Neural progenitor cell (in vitro differentiated cells): ENCODE measurements around the gene GABRB2. TPM values are rescaled to one million over a fixed set of nuclear protein-coding genes. Genes with fewer than 3 reads are reported as not detected.

ENCODE experiments used
- DNase-seq: peaks from one replicate; pipeline ENCODE4 v3.0.0-alpha.2; 2016; ENCODE audit warnings: low spot score
- H2AFZ ChIP-seq: fragments of 200-600 bp; sonication (generic); replicated peaks from 2 replicates; pipeline ENCODE4 v1.6.1; 2016; ENCODE audit warnings: antibody characterized with exemption
- H3F3A ChIP-seq: fragments of 200-600 bp; sonication (generic); 2 replicates; pipeline ENCODE4 v1.6.1; 2016; ENCODE audit warnings: antibody characterized with exemption, low read depth
- H3K27ac ChIP-seq: fragments of 200-600 bp; sonication (generic); 2 replicates; pipeline ENCODE4 v1.5.1; 2016; ENCODE audit warnings: mild to moderate bottlenecking
- H3K27me3 ChIP-seq: fragments of 200-600 bp; sonication (generic); 2 replicates; pipeline ENCODE4 v1.6.1; 2016; ENCODE audit warnings: mild to moderate bottlenecking, moderate library complexity
- H3K36me3 ChIP-seq: fragments of 200-600 bp; sonication (generic); 2 replicates; pipeline ENCODE4 v1.5.1; 2016
- H3K4me1 ChIP-seq: fragments of 200-600 bp; sonication (generic); 2 replicates; pipeline ENCODE4 v1.6.1; 2016; ENCODE audit warnings: mixed run types
- H3K4me2 ChIP-seq: fragments of 200-600 bp; sonication (generic); 2 replicates; pipeline ENCODE4 v1.6.1; 2016
- H3K4me3 ChIP-seq: fragments of 200-600 bp; sonication (generic); 2 replicates; pipeline ENCODE4 v1.5.1; 2016
- H3K79me2 ChIP-seq: fragments of 200-600 bp; sonication (generic); 2 replicates; pipeline ENCODE4 v1.6.1; 2016; ENCODE audit warnings: low read depth
- H3K9ac ChIP-seq: fragments of 200-600 bp; sonication (generic); 2 replicates; pipeline ENCODE4 v1.6.1; 2016
- H3K9me3 ChIP-seq: fragments of 200-600 bp; sonication (generic); 2 replicates; pipeline ENCODE4 v1.5.1; 2016; ENCODE audit warnings: low read depth
- H4K20me1 ChIP-seq: fragments of 200-600 bp; sonication (generic); 2 replicates; pipeline ENCODE4 v1.6.1; 2016; ENCODE audit warnings: low read depth
- H3K27ac Mint-ChIP-seq: 3 replicates; pipeline ENCODE4 v1.8.0; 2021; ENCODE audit warnings: mixed read lengths
- H3K27me3 Mint-ChIP-seq: 2 replicates; pipeline ENCODE4 v1.8.0; 2022; ENCODE audit warnings: low read depth, mild to moderate bottlenecking, inconsistent platforms, moderate library complexity, mixed read lengths; ENCODE audit not compliant: insufficient read depth
- H3K36me3 Mint-ChIP-seq: 3 replicates; pipeline ENCODE4 v1.8.0; 2021; ENCODE audit warnings: mixed read lengths
- H3K4me1 Mint-ChIP-seq: 3 replicates; pipeline ENCODE4 v1.8.0; 2021; ENCODE audit warnings: mixed read lengths
- H3K4me3 Mint-ChIP-seq: 3 replicates; pipeline ENCODE4 v1.8.0; 2021; ENCODE audit warnings: mild to moderate bottlenecking, moderate library complexity, mixed read lengths
- H3K9me3 Mint-ChIP-seq: 3 replicates; pipeline ENCODE4 v1.8.0; 2020; ENCODE audit warnings: mixed read lengths
- CTCF ChIP-seq: fragments of 200-600 bp; sonication (generic); IDR thresholded peaks from 2 replicates; pipeline ENCODE4 v1.5.1; 2017; ENCODE audit warnings: antibody characterized with exemption, mild to moderate bottlenecking
- EZH2 ChIP-seq: fragments of 200-600 bp; sonication (generic); IDR thresholded peaks from 2 replicates; pipeline ENCODE4 v1.6.1; 2017; ENCODE audit warnings: antibody characterized with exemption, mild to moderate bottlenecking, moderate library complexity
- EZH2phosphoT487 ChIP-seq: fragments of 200-600 bp; sonication (generic); IDR thresholded peaks from 2 replicates; pipeline ENCODE4 v1.6.1; 2017; ENCODE audit warnings: antibody characterized with exemption
- total RNA-seq: library from RNA; depleted of rRNA; stranded (reverse); fragments of >200 nt; gene quantifications from 2 replicates; pipeline ENCODE4 v1.2.3, GENCODE V29; 2015; ENCODE audit warnings: low replicate concordance

The GABRB2 gene
- total RNA-seq, 1 donor from 2014 or later: 0.58 TPM

GRCh38 chr5:161288071-161288470 lies 258.5 kb downstream of the GABRB2 start:
- no peaks in the 10 kb centered on the region for H3K9me3 ChIP-seq
- Mint-ChIP-seq H3K9me3 (no peaks in the 10 kb centered on the region), H3K27ac (no peak overlapping the region), H3K4me3 (no peak overlapping the region), H3K36me3 (no peaks in the 10 kb centered on the region), H3K27me3 (no peaks in the 10 kb centered on the region), H3K4me1 (peaks cover 6% of the 10 kb centered on the region)
- no peak overlapping the region for H3K9ac ChIP-seq
- H3K4me2 ChIP-seq: no peak overlapping the region
- no peaks in the 10 kb centered on the region for H3K4me1 ChIP-seq
- DNase-seq: no peak
- no peak overlapping the region for H2AFZ ChIP-seq
- H3K4me3 ChIP-seq: no peak overlapping the region
- no peaks in the 10 kb centered on the region for H3K27me3 ChIP-seq
- no peaks in the 10 kb centered on the region for H4K20me1 ChIP-seq
- H3K27ac ChIP-seq: no peak overlapping the region
- H3F3A ChIP-seq: no peaks in the 10 kb centered on the region
- no peaks in the 10 kb centered on the region for H3K36me3 ChIP-seq
- H3K79me2 ChIP-seq: no peaks in the 10 kb centered on the region
- TF ChIP-seq CTCF (no peak), EZH2 (no peak), EZH2phosphoT487 (no peak)

- no peaks in the 10 kb centered on the region for H3K36me3 Mint-ChIP-seq
- no peaks in the 10 kb centered on the region for H3K9me3 Mint-ChIP-seq
- no peak overlapping the region for H3K27ac Mint-ChIP-seq
- Histone ChIP-seq H3K27ac (no peak overlapping the region), H2AFZ (no peak overlapping the region), H3K9ac (no peak overlapping the region), H3K36me3 (no peaks in the 10 kb centered on the region), H3K79me2 (no peaks in the 10 kb centered on the region), H3K9me3 (no peaks in the 10 kb centered on the region), H3K4me2 (no peak overlapping the region), H3K4me3 (no peak overlapping the region), H3F3A (no peaks in the 10 kb centered on the region), H3K27me3 (no peaks in the 10 kb centered on the region), H4K20me1 (no peaks in the 10 kb centered on the region), H3K4me1 (no peaks in the 10 kb centered on the region)
- H3K4me3 Mint-ChIP-seq: no peak overlapping the region
- no peak for TF ChIP-seq EZH2
- TF ChIP-seq EZH2phosphoT487: no peak
- no peak for TF ChIP-seq CTCF
- H3K4me1 Mint-ChIP-seq: peaks cover 6% of the 10 kb centered on the region
- no peaks in the 10 kb centered on the region for H3K27me3 Mint-ChIP-seq
- DNase-seq: no peak
Measured at GRCh38 chr5:161287436-161287835, 259.1 kb downstream of the GABRB2 start.

GRCh38 chr5:161286066-161286655 lies 260.4 kb downstream of the GABRB2 start:
- H3K36me3 ChIP-seq: no peaks in the 10 kb centered on the region
- no peak overlapping the region for H3K4me2 ChIP-seq
- no peaks in the 10 kb centered on the region for H3F3A ChIP-seq
- no peaks in the 10 kb centered on the region for H3K4me1 ChIP-seq
- no peak overlapping the region for H3K27ac ChIP-seq
- Mint-ChIP-seq H3K9me3 (no peaks in the 10 kb centered on the region), H3K4me3 (no peak overlapping the region), H3K36me3 (no peaks in the 10 kb centered on the region), H3K27ac (no peak overlapping the region), H3K27me3 (no peaks in the 10 kb centered on the region), H3K4me1 (peaks cover 6% of the 10 kb centered on the region)
- TF ChIP-seq EZH2phosphoT487 (no peak), EZH2 (no peak), CTCF (no peak)
- H3K79me2 ChIP-seq: no peaks in the 10 kb centered on the region
- H3K4me3 ChIP-seq: no peak overlapping the region
- no peaks in the 10 kb centered on the region for H3K9me3 ChIP-seq
- no peaks in the 10 kb centered on the region for H4K20me1 ChIP-seq
- no peak overlapping the region for H2AFZ ChIP-seq
- DNase-seq: no peak
- no peaks in the 10 kb centered on the region for H3K27me3 ChIP-seq
- no peak overlapping the region for H3K9ac ChIP-seq
